OCI-LY7 (cell line): Measurements from ENCODE around the gene SAP30. TPM values are rescaled to one million over a fixed set of nuclear protein-coding genes. Genes with fewer than 3 reads are reported as not detected.

Experiments used
- BruUV-seq: library from RNA; stranded (reverse); fragments of 400-500 nt; replicated peaks from 2 replicates; lab custom pipeline; 2021; lab: Mats Ljungman, UMichigan
- CTCF ChIA-PET: fragments of 300-600 bp; sonication (Branson Sonifier 250); formaldehyde crosslinking; loops from one replicate; lab custom pipeline; 2022; ENCODE audit warnings: antibody characterized with exemption; ENCODE audit not compliant: unreplicated experiment; lab: Charles Lee
- POLR2A ChIA-PET: fragments of 300-600 bp; sonication (Branson Sonifier 250); formaldehyde crosslinking; loops from one replicate; lab custom pipeline; 2022; ENCODE audit warnings: antibody characterized with exemption; lab: Charles Lee
- DNase-seq: peaks from one replicate; pipeline ENCODE4 v3.0.0-alpha.2; 2015; ENCODE audit warnings: low spot score
- H2AFZ ChIP-seq: fragments of 200-600 bp; sonication (generic), shearing (Covaris generic); 2 replicates; pipeline ENCODE4 v1.6.1; 2014; ENCODE audit warnings: mild to moderate bottlenecking, antibody characterized with exemption, low read length, moderate library complexity
- H3K27ac ChIP-seq: fragments of 200-600 bp; sonication (generic); 2 replicates; pipeline ENCODE4 v1.5.1; 2014; ENCODE audit warnings: mixed run types, low read depth, mild to moderate bottlenecking, moderate library complexity, low read length, inconsistent platforms; ENCODE audit not compliant: poor library complexity, severe bottlenecking
- H3K36me3 ChIP-seq: fragments of 200-600 bp; sonication (generic); 2 replicates; pipeline ENCODE4 v1.6.1; 2014; ENCODE audit warnings: mild to moderate bottlenecking, antibody characterized with exemption, low read length, moderate library complexity, mixed read lengths; ENCODE audit not compliant: insufficient read depth
- H3K4me1 ChIP-seq: fragments of 200-600 bp; sonication (generic); 2 replicates; pipeline ENCODE4 v1.5.1; 2014; ENCODE audit warnings: mild to moderate bottlenecking, low read length; ENCODE audit not compliant: insufficient read depth, poor library complexity, severe bottlenecking
- H3K4me2 ChIP-seq: fragments of 200-600 bp; sonication (generic); 2 replicates; pipeline ENCODE4 v1.6.1; 2014; ENCODE audit warnings: mild to moderate bottlenecking, low read length
- H3K4me3 ChIP-seq: fragments of 200-600 bp; sonication (generic); 2 replicates; pipeline ENCODE4 v1.5.1; 2014; ENCODE audit warnings: mild to moderate bottlenecking, low read depth, low read length; ENCODE audit not compliant: poor library complexity, severe bottlenecking
- H3K79me2 ChIP-seq: fragments of 200-600 bp; sonication (generic); 2 replicates; pipeline ENCODE4 v1.6.1; 2016; ENCODE audit warnings: low read depth, mild to moderate bottlenecking, low read length, moderate library complexity, mixed read lengths; ENCODE audit not compliant: insufficient read depth
- H3K9me2 ChIP-seq: fragments of 200-600 bp; sonication (generic); 2 replicates; pipeline ENCODE4 v1.6.1; 2016; ENCODE audit warnings: mild to moderate bottlenecking, low read length, mixed read lengths; ENCODE audit not compliant: insufficient read depth
- H3K9me3 ChIP-seq: fragments of 200-600 bp; sonication (generic); 2 replicates; pipeline ENCODE4 v1.6.1; 2014; ENCODE audit warnings: mild to moderate bottlenecking, mixed run types, low read length, mixed read lengths
- H4K20me1 ChIP-seq: fragments of 200-600 bp; sonication (generic); 2 replicates; pipeline ENCODE4 v1.6.1; 2014; ENCODE audit warnings: mild to moderate bottlenecking, antibody characterized with exemption, low read length, moderate library complexity, mixed read lengths; ENCODE audit not compliant: insufficient read depth
- CTCF ChIP-seq: fragments of 200-600 bp; sonication (generic); conservative IDR thresholded peaks from 2 replicates; pipeline ENCODE4 v1.5.1; 2014; ENCODE audit warnings: mild to moderate bottlenecking, antibody characterized with exemption, low read length, moderate library complexity, mixed read lengths
- EZH2phosphoT487 ChIP-seq: fragments of 200-600 bp; sonication (generic); IDR thresholded peaks from 2 replicates; pipeline ENCODE4 v1.6.1; 2018; ENCODE audit warnings: low read depth, borderline replicate concordance, mild to moderate bottlenecking, mixed run types, antibody characterized with exemption, low read length, moderate library complexity, mixed read lengths
- intact Hi-C: fragments of 100-400 bp; cut with micrococcal nuclease; formaldehyde crosslinking; loops from one replicate; pipeline ENCODE4 v1.10.0; 2022; ENCODE audit not compliant: unreplicated experiment
- total RNA-seq, 2 experiments: library from RNA; depleted of rRNA in 1 of 2; stranded (reverse); fragments of >200 nt in 1 of 2; shearing (Covaris generic) in 1 of 2; gene quantifications; 2 replicates each; pipeline ENCODE4 v1.2.3, GENCODE V29; 2014 to 2022

SAP30 gene
- total RNA-seq, 2 experiments from 2014 or later, result 56.0 to 86.2 TPM

GRCh38 chr4:173346074-173346473 is 24.7 kb upstream of the SAP30 start:
- Histone ChIP-seq H3K4me1 (peaks cover 5% of the 10 kb centered on the region), H3K4me3 (no peak overlapping the region), H4K20me1 (no peaks in the 10 kb centered on the region), H2AFZ (no peak overlapping the region), H3K9me2 (no peaks in the 10 kb centered on the region), H3K4me2 (no peak overlapping the region), H3K36me3 (peaks cover 5% of the 10 kb centered on the region; the same call in 1 of the 2 replicates), H3K27ac (no peak overlapping the region), H3K9me3 (no peaks in the 10 kb centered on the region), H3K79me2 (no peaks in the 10 kb centered on the region)
- BruUV-seq, result no TSS peak
- DNase-seq, result no peak
- TF ChIP-seq CTCF (no peak), EZH2phosphoT487 (no peak)
- intact Hi-C loops, result no loop called here
- CTCF ChIA-PET, result interaction anchor here (1.0 to 1.1 kb wide), 3 partner anchors 10 to 83 kb away, joined by 3 read pairs; no protein-coding TSS in a partner anchor
- POLR2A ChIA-PET, result interaction anchor here (0.6 to 5.5 kb wide), 10 partner anchors 10 to 67 kb away, joined by 3 to 54 read pairs (median 6); partner anchors contain the start of gene HMGB2

- intact Hi-C loops, result no loop called here
Observed at GRCh38 chr4:173347467-173347866, 23.3 kb upstream of the SAP30 start.

More at GRCh38 chr4:173347467-173347866, 23.3 kb upstream of the SAP30 start:
- ChIA-PET POLR2A (interaction anchor here (0.6 to 5.5 kb wide), 6 partner anchors 8 to 55 kb away, joined by 3 to 54 read pairs (median 18); partner anchors contain the start of gene HMGB2), CTCF (no interaction called here)
- Histone ChIP-seq H2AFZ (no peak overlapping the region), H3K27ac (no peak overlapping the region), H4K20me1 (no peaks in the 10 kb centered on the region), H3K4me1 (no peaks in the 10 kb centered on the region), H3K36me3 (peaks cover 5% of the 10 kb centered on the region; the same call in 1 of the 2 replicates), H3K4me2 (no peak overlapping the region), H3K9me3 (no peaks in the 10 kb centered on the region), H3K9me2 (no peaks in the 10 kb centered on the region), H3K79me2 (no peaks in the 10 kb centered on the region), H3K4me3 (no peak overlapping the region)
- DNase-seq, result no peak
- no TSS peak for BruUV-seq
- TF ChIP-seq CTCF (no peak), EZH2phosphoT487 (no peak)
